Fibroblast of pulmonary artery (primary cell): Measurements from ENCODE around the gene PLD3.

ENCODE experiments used
- DNase-seq: peaks from one replicate; pipeline ENCODE4 v3.0.0-alpha.2; 2010; ENCODE audit warnings: low read depth
- H3K4me3 ChIP-seq: replicated peaks from 2 replicates; pipeline ENCODE4 v1.5.1; 2011; ENCODE audit warnings: low read depth, mild to moderate bottlenecking, control low read depth, low read length, moderate library complexity
- TF ChIP-seq, protein P1 (sequence below): IDR thresholded peaks from 2 replicates; pipeline ENCODE4 v1.5.1; 2011; ENCODE audit warnings: mild to moderate bottlenecking, control low read depth, low read length, inconsistent platforms; ENCODE audit errors: missing control alignments

PLD3 gene

DNA sequence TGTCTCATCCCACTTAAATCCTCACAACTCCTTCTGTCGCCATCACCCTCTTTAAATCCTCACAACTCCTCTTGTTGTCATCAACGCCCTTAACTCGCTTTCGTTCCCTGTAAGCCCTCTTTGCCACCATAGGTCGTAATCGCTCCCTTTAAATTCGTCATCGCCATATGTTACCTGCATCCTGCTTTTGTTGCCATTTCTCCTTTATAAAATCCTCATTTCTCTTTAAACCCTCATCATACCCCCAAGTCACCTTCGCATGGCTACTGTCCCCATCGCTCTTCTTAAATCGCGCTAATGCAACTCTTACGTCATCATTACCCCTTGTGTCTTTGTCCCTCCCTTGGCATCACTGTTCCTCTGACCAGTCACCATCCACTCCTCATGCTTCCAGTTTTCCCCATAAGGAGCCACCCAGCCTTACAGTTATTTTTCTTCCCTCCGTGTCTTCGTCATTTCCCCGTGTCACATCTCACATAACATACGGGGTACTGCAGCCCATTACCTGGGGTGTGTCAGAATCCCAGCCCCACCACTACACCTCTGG, 539 bp downstream of the PLD3 start:
- H3K4me3 ChIP-seq, result peak overlapping the region; percentile 98
- TF ChIP-seq, protein P1, sequence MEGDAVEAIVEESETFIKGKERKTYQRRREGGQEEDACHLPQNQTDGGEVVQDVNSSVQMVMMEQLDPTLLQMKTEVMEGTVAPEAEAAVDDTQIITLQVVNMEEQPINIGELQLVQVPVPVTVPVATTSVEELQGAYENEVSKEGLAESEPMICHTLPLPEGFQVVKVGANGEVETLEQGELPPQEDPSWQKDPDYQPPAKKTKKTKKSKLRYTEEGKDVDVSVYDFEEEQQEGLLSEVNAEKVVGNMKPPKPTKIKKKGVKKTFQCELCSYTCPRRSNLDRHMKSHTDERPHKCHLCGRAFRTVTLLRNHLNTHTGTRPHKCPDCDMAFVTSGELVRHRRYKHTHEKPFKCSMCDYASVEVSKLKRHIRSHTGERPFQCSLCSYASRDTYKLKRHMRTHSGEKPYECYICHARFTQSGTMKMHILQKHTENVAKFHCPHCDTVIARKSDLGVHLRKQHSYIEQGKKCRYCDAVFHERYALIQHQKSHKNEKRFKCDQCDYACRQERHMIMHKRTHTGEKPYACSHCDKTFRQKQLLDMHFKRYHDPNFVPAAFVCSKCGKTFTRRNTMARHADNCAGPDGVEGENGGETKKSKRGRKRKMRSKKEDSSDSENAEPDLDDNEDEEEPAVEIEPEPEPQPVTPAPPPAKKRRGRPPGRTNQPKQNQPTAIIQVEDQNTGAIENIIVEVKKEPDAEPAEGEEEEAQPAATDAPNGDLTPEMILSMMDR, result no peak
- peak; percentile 64 for DNase-seq

DNA sequence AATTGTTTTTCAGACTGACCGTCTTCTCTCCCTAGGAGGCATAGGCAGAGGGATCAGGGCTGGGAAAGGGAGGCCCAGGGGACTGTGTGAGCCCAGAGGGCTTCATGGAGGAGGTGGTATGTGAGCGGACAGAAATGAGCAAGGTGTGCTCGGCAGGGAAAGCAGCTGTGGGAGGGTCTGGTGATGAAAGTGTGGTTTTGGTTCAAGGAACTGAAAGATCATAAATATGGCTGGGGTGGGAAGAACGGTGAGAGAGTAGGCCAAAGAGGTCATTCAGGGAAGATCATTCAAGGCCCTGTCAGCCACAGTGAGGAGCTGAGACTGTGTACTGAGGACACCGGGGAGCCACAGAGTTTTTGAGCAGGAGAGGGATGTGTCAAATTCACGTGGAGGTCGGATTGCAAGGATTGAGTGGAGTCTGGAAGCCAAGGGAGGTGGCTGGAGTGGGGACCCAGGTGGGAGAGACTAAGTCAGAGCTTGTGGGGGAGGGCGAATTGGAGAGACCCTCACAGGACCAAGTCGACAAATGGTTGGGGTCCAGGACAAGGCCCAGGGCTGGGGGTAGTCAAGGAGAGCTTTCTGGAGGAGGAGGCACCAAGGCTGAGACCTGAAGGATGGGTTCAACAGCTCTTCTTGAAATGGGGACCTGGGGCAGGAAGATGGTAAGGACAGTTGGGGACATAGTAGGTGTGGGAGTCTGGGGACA, 7.6 kb downstream of the PLD3 start:
- DNase-seq, result no peak
- TF ChIP-seq, protein P1, result no peak
- H3K4me3 ChIP-seq, result no peak overlapping the region

DNA sequence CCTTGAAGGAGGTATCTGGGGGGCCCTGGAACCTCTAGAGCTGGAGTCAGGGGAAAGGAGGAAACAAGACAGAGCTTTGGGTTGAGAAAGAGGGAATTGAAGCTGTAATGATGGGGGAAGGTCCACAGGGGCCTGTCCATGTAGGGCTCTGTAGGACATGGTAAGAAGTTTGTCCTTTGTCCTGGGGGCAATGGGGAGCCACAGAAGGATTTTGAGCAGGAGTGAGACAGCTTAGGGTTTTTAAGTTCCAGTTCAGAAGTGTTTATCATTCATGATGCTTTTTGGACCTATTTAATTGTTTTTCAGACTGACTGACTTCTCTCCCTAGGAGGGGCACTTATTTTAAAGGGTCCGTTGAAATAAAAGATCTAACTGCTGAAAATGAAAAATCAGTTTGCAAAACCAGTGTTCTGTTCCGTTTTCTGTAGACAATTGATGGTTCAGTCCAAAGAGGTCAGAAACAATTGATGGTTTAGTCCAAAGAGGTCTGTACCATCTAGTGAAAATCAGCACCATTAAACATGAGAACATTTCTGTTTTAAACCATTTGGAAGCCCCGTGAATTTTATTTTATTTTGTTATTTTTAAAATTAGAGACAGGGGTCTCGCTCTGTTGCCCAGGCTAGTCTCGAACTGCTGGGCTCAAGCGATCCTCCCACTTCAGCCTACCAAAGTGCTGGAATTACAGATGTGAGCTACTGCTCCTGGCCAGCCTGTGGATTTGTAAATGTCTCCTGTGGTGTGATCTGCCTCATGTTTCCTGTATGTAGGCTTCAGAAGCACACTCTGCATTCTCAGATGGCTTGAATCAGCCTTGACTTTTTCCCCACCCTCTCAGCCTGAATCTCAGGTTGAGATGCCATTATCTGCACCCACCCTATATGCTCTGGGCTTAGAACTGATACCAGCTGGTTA, 8.4 kb downstream of the PLD3 start:
- DNase-seq, result no peak
- TF ChIP-seq, protein P1, result no peak
- no peak overlapping the region for H3K4me3 ChIP-seq

DNA sequence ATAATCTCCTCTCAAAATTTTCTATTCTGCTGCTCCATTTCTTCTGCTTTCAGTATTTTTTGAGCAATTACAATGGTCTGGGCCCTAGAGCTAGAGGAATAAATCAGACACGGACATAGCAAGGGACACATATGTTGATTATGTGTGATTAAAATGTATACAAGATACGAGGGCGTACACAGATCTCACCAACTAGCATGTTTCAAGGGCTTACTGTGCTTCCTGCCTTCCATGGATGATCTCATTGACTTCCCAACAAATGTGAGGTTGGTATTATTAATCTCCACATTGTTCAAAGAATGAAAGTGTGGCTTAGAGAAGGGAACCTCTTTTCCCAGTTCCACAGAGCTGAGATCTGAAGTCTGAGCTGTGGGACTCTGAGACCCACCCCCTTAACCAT, 9.1 kb downstream of the PLD3 start:
- no peak for DNase-seq
- TF ChIP-seq, protein P1, result no peak
- H3K4me3 ChIP-seq, result no peak overlapping the region

DNA sequence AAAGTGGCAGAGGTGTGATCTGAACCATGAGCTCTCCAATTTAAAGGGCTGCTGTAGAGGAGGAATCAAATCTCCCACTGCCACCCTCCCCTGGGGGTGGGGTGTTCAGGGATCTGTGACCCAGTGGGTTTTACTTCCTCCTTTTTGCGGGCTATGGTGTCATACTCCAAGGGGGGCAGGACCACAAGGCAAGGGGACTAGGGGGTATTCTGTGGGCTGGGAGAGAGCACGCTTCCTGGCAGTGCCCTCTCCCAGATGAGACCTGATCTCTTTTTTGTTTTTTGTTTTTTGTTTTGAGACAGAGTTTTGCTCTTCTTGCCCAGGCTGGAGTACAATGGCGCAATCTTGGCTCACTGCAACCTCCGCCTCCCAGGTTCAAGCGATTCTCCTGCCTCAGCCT, 10.3 kb downstream of the PLD3 start:
- TF ChIP-seq, protein P1, result no peak

DNA sequence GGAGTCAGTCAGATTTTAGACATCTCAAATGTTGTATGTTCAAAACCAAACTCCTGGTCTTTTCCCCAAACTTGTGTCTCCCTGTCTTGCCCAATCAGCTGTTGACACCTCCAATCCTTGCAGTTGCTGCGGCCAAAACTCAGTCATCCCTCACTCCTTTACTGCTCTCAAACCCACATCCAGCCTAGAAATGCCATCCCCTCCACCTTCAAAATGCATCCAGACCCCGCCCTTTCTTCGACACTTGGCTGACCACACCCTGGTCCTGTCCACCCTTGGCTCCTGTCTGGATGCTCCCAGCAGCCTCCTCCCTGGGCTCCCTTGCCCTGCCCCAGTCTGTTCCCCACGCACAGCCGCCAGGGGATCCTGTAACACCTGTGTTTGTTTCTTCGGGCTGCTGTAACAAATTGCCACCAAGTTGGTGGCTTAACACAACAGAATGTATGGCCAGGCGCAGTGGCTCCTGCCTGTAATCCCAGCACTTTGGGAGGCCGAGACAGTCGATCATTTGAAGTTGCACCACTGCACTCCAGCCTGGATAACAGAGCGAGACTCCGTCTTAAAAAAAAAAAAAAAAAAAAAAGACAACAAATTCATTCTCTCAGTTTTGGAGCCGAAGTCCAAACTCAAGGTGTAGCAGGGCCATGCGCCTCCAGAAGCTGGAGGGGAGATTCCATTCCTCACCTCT, 11.7 kb downstream of the PLD3 start:
- no peak for DNase-seq

More for the DNA sequence above, 10.3 kb downstream of the PLD3 start:
- no peak overlapping the region for H3K4me3 ChIP-seq
- no peak for DNase-seq

More for the DNA sequence above, 11.7 kb downstream of the PLD3 start:
- H3K4me3 ChIP-seq, result no peak overlapping the region
- TF ChIP-seq, protein P1, result no peak
